SK-N-SH (cell line): ENCODE data around the gene AUTS2. TPM values are rescaled to one million over a fixed set of nuclear protein-coding genes. Genes with fewer than 3 reads are reported as not detected.

ENCODE experiments used
- CTCF ChIA-PET: fragments of 300-600, 350-600 bp; formaldehyde crosslinking; extraction: SDS; loops from one replicate; lab custom pipeline; 2021; lab: Yijun Ruan, JAX
- POLR2A ChIA-PET: fragments of 350-600 bp; sonication (Branson Sonifier 250); formaldehyde crosslinking; extraction: SDS; loops from one replicate; lab custom pipeline; 2020; ENCODE audit warnings: antibody characterized with exemption, inconsistent platforms; lab: Yijun Ruan, JAX
- DNase-seq: peaks from one replicate; pipeline ENCODE4 v3.0.0; 2012
- H2AFZ ChIP-seq: fragments of 200-600 bp; sonication (generic); 2 replicates; pipeline ENCODE4 v1.8.1; 2016; ENCODE audit warnings: antibody characterized with exemption, mild to moderate bottlenecking, low read depth
- H3F3A ChIP-seq: fragments of 200-600 bp; sonication (generic); replicated peaks from 2 replicates; pipeline ENCODE3; 2016; ENCODE audit warnings: antibody characterized with exemption, mild to moderate bottlenecking; ENCODE audit not compliant: insufficient read depth
- H3K27ac ChIP-seq, 2 experiments: fragments of 200-500 bp in 1 of 2; fragments of 200-600 bp in 1 of 2; sonication (Bioruptor generic) in 1 of 2; sonication (generic), shearing (Covaris generic) in 1 of 2; 2 replicates each; pipeline versions ENCODE4 v1.5.1 to v1.6.1; 2014 to 2016; ENCODE audit warnings: low read depth in 2 of 2, inconsistent platforms in 1 of 2, low read length in 1 of 2, mild to moderate bottlenecking in 1 of 2, mixed read lengths in 1 of 2
- H3K27me3 ChIP-seq: fragments of 200-600 bp; sonication (generic), shearing (Covaris generic); 2 replicates; pipeline ENCODE4 v1.6.1; 2016; ENCODE audit warnings: mixed run types; ENCODE audit not compliant: insufficient read depth
- H3K36me3 ChIP-seq, 2 experiments: fragments of 200-500 bp in 1 of 2; fragments of 200-600 bp in 1 of 2; sonication (Bioruptor generic) in 1 of 2; sonication (generic) in 1 of 2; replicated peaks in 1 of 2; 2 replicates each; pipeline versions ENCODE3 to v1.5.1; 2014 to 2016; ENCODE audit warnings: low read length in 1 of 2, mild to moderate bottlenecking in 1 of 2; ENCODE audit not compliant: insufficient read depth in 2 of 2, control insufficient read depth in 1 of 2
- H3K4me1 ChIP-seq, 2 experiments: fragments of 200-500 bp in 1 of 2; fragments of 200-600 bp in 1 of 2; sonication (Bioruptor generic) in 1 of 2; sonication (generic), shearing (Covaris generic) in 1 of 2; 2 replicates each; pipeline versions ENCODE4 v1.5.1 to v1.6.1; 2014 to 2016; ENCODE audit warnings: low read depth in 1 of 2, low read length in 1 of 2, mixed run types in 1 of 2; ENCODE audit not compliant: insufficient read depth in 2 of 2, control insufficient read depth in 1 of 2
- H3K4me2 ChIP-seq: fragments of 200-600 bp; sonication (generic), shearing (Covaris generic); 2 replicates; pipeline ENCODE4 v1.6.1; 2017; ENCODE audit warnings: mixed run types
- H3K4me3 ChIP-seq, 2 experiments: fragments of 200-500 bp in 1 of 2; fragments of 200-600 bp in 1 of 2; sonication (Bioruptor generic) in 1 of 2; sonication (generic), shearing (Covaris generic) in 1 of 2; 2 replicates each; pipeline versions ENCODE4 v1.5.1 to v1.8.1; 2014 to 2016; ENCODE audit warnings: low read depth in 2 of 2, inconsistent platforms in 1 of 2, low read length in 1 of 2, mild to moderate bottlenecking in 1 of 2, mixed read lengths in 1 of 2, moderate library complexity in 1 of 2
- H3K79me2 ChIP-seq: fragments of 200-600 bp; sonication (generic); 2 replicates; pipeline ENCODE4 v1.8.1; 2017; ENCODE audit warnings: mild to moderate bottlenecking; ENCODE audit not compliant: insufficient read depth
- H3K9ac ChIP-seq: fragments of 200-600 bp; sonication (generic); 2 replicates; pipeline ENCODE4 v1.6.1; 2017; ENCODE audit warnings: mixed run types
- H3K9me2 ChIP-seq: fragments of 200-600 bp; sonication (generic); 2 replicates; pipeline ENCODE4 v1.6.1; 2017; ENCODE audit warnings: mixed run types
- H3K9me3 ChIP-seq: fragments of 200-600 bp; sonication (generic); 2 replicates; pipeline ENCODE4 v1.6.1; 2017; ENCODE audit warnings: mixed run types, mild to moderate bottlenecking, moderate library complexity
- H4K20me1 ChIP-seq: fragments of 200-600 bp; sonication (generic); 2 replicates; pipeline ENCODE4 v1.6.1; 2017; ENCODE audit warnings: mild to moderate bottlenecking, mixed run types; ENCODE audit not compliant: insufficient read depth
- CHD2 ChIP-seq: fragments of 150-350 bp; IDR thresholded peaks from 2 replicates; pipeline ENCODE4 v1.6.1; 2018; ENCODE audit warnings: low read length; ENCODE audit not compliant: partially characterized antibody
- FOSL2 ChIP-seq: IDR thresholded peaks from 2 replicates; pipeline ENCODE4 v1.4.0; 2012; ENCODE audit warnings: low read depth, mild to moderate bottlenecking, moderate library complexity, borderline replicate concordance
- GABPA ChIP-seq: IDR thresholded peaks from 2 replicates; pipeline ENCODE4 v1.4.0; 2012; ENCODE audit warnings: low read depth, mild to moderate bottlenecking
- GATA2 ChIP-seq: sonication (generic); formaldehyde crosslinking; IDR thresholded peaks from 2 replicates; pipeline ENCODE4 v1.5.0; 2020; ENCODE audit warnings: mild to moderate bottlenecking, missing genetic modification reagents
- IRF3 ChIP-seq: fragments of 150-350 bp; IDR thresholded peaks from 2 replicates; pipeline ENCODE4 v1.6.1; 2016; ENCODE audit warnings: mild to moderate bottlenecking, low read depth, low read length
- JUND ChIP-seq: IDR thresholded peaks from 2 replicates; pipeline ENCODE4 v1.4.0; 2012
- MEF2A ChIP-seq: IDR thresholded peaks from 2 replicates; pipeline ENCODE4 v1.4.0; 2012; ENCODE audit warnings: low read depth, borderline replicate concordance
- RAD21 ChIP-seq: IDR thresholded peaks from 2 replicates; pipeline ENCODE4 v1.6.1; 2012; ENCODE audit warnings: mild to moderate bottlenecking, low read length
- RCOR1 ChIP-seq: fragments of 150-350 bp; IDR thresholded peaks from 2 replicates; pipeline ENCODE4 v1.6.1; 2017; ENCODE audit warnings: antibody characterized with exemption, low read length
- USF1 ChIP-seq: IDR thresholded peaks from 2 replicates; pipeline ENCODE4 v1.4.0; 2012; ENCODE audit warnings: low read depth, borderline replicate concordance
- USF2 ChIP-seq: fragments of 150-350 bp; IDR thresholded peaks from 2 replicates; pipeline ENCODE4 v1.6.1; 2017; ENCODE audit warnings: antibody characterized with exemption, low read length, low read depth, borderline replicate concordance
- YY1 ChIP-seq: IDR thresholded peaks from 2 replicates; pipeline ENCODE4 v1.4.0; 2012; ENCODE audit warnings: low read depth, mild to moderate bottlenecking
- WGBS: methylation state at CpG from one replicate; pipeline ENCODE4 v1.1.6; 2017; ENCODE audit warnings: low lambda C conversion rate; 5-methylcytosine and 5-hydroxymethylcytosine counted together
- polyA plus RNA-seq, 3 experiments: library from polyadenylated mRNA; depleted of rRNA; stranded (reverse); fragments of >200 nt; gene quantifications; 2 replicates each; pipeline ENCODE4 v1.2.3, GENCODE V29; 2012
- TF ChIP-seq, protein P1 (sequence below): IDR thresholded peaks from 2 replicates; pipeline ENCODE4 v1.6.1; 2012; ENCODE audit warnings: mild to moderate bottlenecking, low read depth, low read length, moderate library complexity

The AUTS2 gene
- polyA plus RNA-seq, 1 of the 3 experiments (the other 2 are of a cell fraction) = 15.6 TPM

DNA sequence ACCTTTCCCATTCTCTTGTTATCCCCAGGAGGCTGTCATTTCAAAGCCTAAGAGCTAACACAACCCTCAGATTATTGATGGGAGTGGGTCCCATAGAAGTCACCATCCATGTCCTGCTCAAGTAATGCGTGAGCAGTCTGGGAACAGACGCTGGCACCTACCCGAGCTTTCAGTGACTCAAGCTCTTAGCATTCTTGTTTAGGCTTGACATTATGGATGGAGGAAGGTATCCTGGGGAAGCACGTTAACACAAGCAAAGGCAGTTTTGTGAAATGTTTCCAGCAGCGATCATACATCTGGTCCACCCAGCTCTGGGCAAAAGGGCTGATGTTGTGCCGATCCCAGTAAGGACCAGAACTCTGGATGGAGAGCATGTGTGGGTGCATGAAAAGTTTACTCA lies 30.0 kb upstream of the AUTS2 start:
- no peak for TF ChIP-seq RCOR1
- TF ChIP-seq CHD2 = no peak
- no peak for TF ChIP-seq YY1
- no peak for TF ChIP-seq JUND
- TF ChIP-seq GATA2 (CRISPR knock-in tag) = no peak
- no peak for TF ChIP-seq RAD21
- no peaks in the 10 kb centered on the region for H3K36me3 ChIP-seq
- H3F3A ChIP-seq = peaks cover 5% of the 10 kb centered on the region
- ChIA-PET POLR2A (no interaction called here), CTCF (interaction anchor here (0.6 to 1.3 kb wide), 5 partner anchors 9 to 1080 kb away, joined by 3 read pairs; no protein-coding TSS in a partner anchor)
- H3K27ac ChIP-seq = no peak overlapping the region
- H3K9me3 ChIP-seq = no peaks in the 10 kb centered on the region
- H3K4me3 ChIP-seq = no peak overlapping the region
- no peaks in the 10 kb centered on the region for H3K79me2 ChIP-seq
- DNase-seq = no peak
- WGBS = 71% methylated on average over 6 of the region's 6 CpGs
- H2AFZ ChIP-seq = no peak overlapping the region
- no peaks in the 10 kb centered on the region; the same call in 1 of the 2 replicates for H3K27me3 ChIP-seq
- peaks cover 8 to 11% of the 10 kb centered on the region in 2 experiments; a peak in 3 of 4 replicates for H3K4me1 ChIP-seq
- no peaks in the 10 kb centered on the region for H4K20me1 ChIP-seq
- H3K9me2 ChIP-seq = no peaks in the 10 kb centered on the region
- H3K4me2 ChIP-seq = no peak overlapping the region
- H3K9ac ChIP-seq = no peak overlapping the region

DNA sequence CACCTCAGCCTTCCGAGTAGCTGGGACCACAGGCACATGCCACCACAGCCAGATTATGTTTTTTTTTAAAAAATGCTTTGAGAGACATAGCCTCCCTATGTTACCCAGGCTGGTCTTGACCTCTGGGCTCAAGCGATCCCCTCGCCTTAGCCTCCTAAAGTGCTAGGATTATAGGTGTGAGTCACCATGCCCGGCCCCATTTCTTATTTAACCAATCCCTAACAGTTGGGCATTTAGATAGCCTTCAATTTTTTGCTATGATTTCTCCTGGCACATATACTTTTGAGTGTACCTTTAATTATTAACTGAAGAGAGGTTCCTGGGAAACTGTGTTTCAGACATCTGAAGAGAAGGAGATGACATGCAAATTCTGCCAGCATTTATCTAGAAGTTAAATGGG lies 22.6 kb upstream of the AUTS2 start:
- H3K27me3 ChIP-seq = no peaks in the 10 kb centered on the region
- no peak overlapping the region for H3K27ac ChIP-seq
- no peak overlapping the region for H2AFZ ChIP-seq
- TF ChIP-seq GABPA (no peak), MEF2A (no peak), FOSL2 (no peak), USF2 (no peak), JUND (no peak), CHD2 (no peak), USF1 (no peak), RAD21 (no peak), IRF3 (no peak)
- TF ChIP-seq, protein P1, sequence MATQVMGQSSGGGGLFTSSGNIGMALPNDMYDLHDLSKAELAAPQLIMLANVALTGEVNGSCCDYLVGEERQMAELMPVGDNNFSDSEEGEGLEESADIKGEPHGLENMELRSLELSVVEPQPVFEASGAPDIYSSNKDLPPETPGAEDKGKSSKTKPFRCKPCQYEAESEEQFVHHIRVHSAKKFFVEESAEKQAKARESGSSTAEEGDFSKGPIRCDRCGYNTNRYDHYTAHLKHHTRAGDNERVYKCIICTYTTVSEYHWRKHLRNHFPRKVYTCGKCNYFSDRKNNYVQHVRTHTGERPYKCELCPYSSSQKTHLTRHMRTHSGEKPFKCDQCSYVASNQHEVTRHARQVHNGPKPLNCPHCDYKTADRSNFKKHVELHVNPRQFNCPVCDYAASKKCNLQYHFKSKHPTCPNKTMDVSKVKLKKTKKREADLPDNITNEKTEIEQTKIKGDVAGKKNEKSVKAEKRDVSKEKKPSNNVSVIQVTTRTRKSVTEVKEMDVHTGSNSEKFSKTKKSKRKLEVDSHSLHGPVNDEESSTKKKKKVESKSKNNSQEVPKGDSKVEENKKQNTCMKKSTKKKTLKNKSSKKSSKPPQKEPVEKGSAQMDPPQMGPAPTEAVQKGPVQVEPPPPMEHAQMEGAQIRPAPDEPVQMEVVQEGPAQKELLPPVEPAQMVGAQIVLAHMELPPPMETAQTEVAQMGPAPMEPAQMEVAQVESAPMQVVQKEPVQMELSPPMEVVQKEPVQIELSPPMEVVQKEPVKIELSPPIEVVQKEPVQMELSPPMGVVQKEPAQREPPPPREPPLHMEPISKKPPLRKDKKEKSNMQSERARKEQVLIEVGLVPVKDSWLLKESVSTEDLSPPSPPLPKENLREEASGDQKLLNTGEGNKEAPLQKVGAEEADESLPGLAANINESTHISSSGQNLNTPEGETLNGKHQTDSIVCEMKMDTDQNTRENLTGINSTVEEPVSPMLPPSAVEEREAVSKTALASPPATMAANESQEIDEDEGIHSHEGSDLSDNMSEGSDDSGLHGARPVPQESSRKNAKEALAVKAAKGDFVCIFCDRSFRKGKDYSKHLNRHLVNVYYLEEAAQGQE = no peak
- no peaks in the 10 kb centered on the region for H3F3A ChIP-seq
- no peaks in the 10 kb centered on the region for H4K20me1 ChIP-seq
- no peaks in the 10 kb centered on the region; a peak in 1 of 4 replicates for H3K4me1 ChIP-seq
- ChIA-PET CTCF (interaction anchor here (1.1 kb wide), 1 partner anchor 14 kb away, joined by 3 read pairs; no protein-coding TSS in a partner anchor), POLR2A (no interaction called here)
- no peak for DNase-seq
- no peaks in the 10 kb centered on the region for H3K36me3 ChIP-seq
- H3K4me2 ChIP-seq = no peak overlapping the region
- no peaks in the 10 kb centered on the region for H3K79me2 ChIP-seq
- H3K9me3 ChIP-seq = no peaks in the 10 kb centered on the region
- 74% methylated on average over 4 of the region's 4 CpGs for WGBS
- H3K9me2 ChIP-seq = no peaks in the 10 kb centered on the region
- H3K4me3 ChIP-seq = no peak overlapping the region
- no peak overlapping the region for H3K9ac ChIP-seq
